Heart right ventricle (tissue), 16 donors: ENCODE data around the gene CDK9. TPM values are rescaled to one million over a fixed set of nuclear protein-coding genes. Genes with fewer than 3 reads are reported as not detected.
A peak's percentile ranks its signal among the peaks of the same experiment; 100 is the strongest.

Experiments
- ATAC-seq, 8 donors: fragments of 200-7000 bp; cut with Tn5 transposase; one replicate each; pipeline ENCODE4 v1.9.1; 2020; ENCODE audit warnings: mild to moderate bottlenecking in 8 of 8, moderate library complexity in 8 of 8, moderate number of reproducible peaks in 1 of 8
- DNase-seq, 2 donors: peaks; one replicate each; pipeline ENCODE4 v3.0.0-alpha.2; 2020
- H3K27ac ChIP-seq, 10 donors: fragments of 200-600 bp; sonication (generic) in 2 of 10; one replicate each; pipeline versions ENCODE4 v1.5.0 to v1.8.0; 2020 to 2022; ENCODE audit warnings: mild to moderate bottlenecking in 3 of 10
- H3K27me3 ChIP-seq, 7 donors: fragments of 200-600 bp; one replicate each; pipeline ENCODE4 v1.8.0; 2021 to 2022; ENCODE audit warnings: mild to moderate bottlenecking in 2 of 7
- H3K36me3 ChIP-seq, 9 donors: fragments of 200-600 bp; sonication (generic) in 1 of 9; one replicate each; pipeline versions ENCODE4 v1.5.0 to v1.8.0; 2020 to 2022; ENCODE audit warnings: mild to moderate bottlenecking in 2 of 9
- H3K4me1 ChIP-seq, 9 donors: fragments of 200-600 bp; sonication (generic) in 1 of 9; one replicate each; pipeline versions ENCODE4 v1.5.0 to v1.8.0; 2020 to 2022; ENCODE audit warnings: mild to moderate bottlenecking in 4 of 9
- H3K4me3 ChIP-seq, 10 donors: fragments of 200-600 bp; sonication (generic) in 2 of 10; one replicate each; pipeline versions ENCODE4 v1.5.0 to v1.8.0; 2020 to 2022; ENCODE audit warnings: mild to moderate bottlenecking in 7 of 10, moderate library complexity in 2 of 10
- H3K9me3 ChIP-seq, 11 donors: fragments of 200-600 bp in 10 of 11; sonication (generic) in 2 of 11; one replicate each; pipeline versions ENCODE4 v1.5.0 to v1.8.0; 2013 to 2022; ENCODE audit warnings: mild to moderate bottlenecking in 2 of 11, control low read depth in 1 of 11, moderate library complexity in 1 of 11
- WGBS, 2 donors: extraction: QIAGEN DNeasy Blood & Tissue Kit; methylation state at CpG; one replicate each; pipeline ENCODE4 v1.1.7; 2013; ENCODE audit warnings: inconsistent platforms in 1 of 2; 5-methylcytosine and 5-hydroxymethylcytosine counted together
- intact Hi-C, 10 donors: fragments of 100-400 bp; cut with DNase I; formaldehyde crosslinking; loops; one replicate each; pipeline versions ENCODE4 v1.11.1 to v1.14.2; 2022
- polyA plus RNA-seq, 2 donors: library from polyadenylated mRNA; stranded (reverse); fragments of 200-250 nt; gene quantifications; one replicate each; pipeline ENCODE4 v1.2.3, GENCODE V29; 2013
- total RNA-seq, 10 donors: library from RNA; stranded (reverse); fragmentation: NEBNext Ultra II Directional in 3 of 10; extraction: Animal tissue kit (Norgen Biotek cat#: 25700) in 3 of 10; gene quantifications; one replicate each; pipeline versions ENCODE4 v1.2.1 to v1.2.4, GENCODE V29; 2021 to 2023
- TF ChIP-seq, protein P1 (sequence below), 9 donors: fragments of 200-600 bp; sonication (generic) in 2 of 9; IDR thresholded peaks; one replicate each; pipeline versions ENCODE4 v1.5.0 to v1.8.0; 2021 to 2022; ENCODE audit warnings: antibody characterized with exemption in 9 of 9, mild to moderate bottlenecking in 5 of 9, moderate library complexity in 1 of 9
- donor health status: Arrhythmogenic right ventricular cardiomyopathy.
- donor health status: ischemic (EF 13 %, LVEDD 7.1; RV severe dilation, severe dysfunction).
- donor health status: healthy with polysubstance abuse.
- donor health status: DM: no; HTN: yes; CAD: no.
- donor health status: DM: no; HTN: no; CAD: no.
- donor health status: ischemic (EF 25% LVEDD 6.9; RV normal size, moderate dysfunction).
- donor health status: ischemic (EF 25% LVEDD 5.7; RV mildly dilated, moderate dysfunction).
- donor health status: healthy.
- donor health status: DM: yes; HTN: yes; CAD: no.
- donor health status: Ischemic cardiomyopathy.
- donor health status: ischemic (EF 35%, LVEDD 5.7; RV mildly dilated, moderate dysfunction).
- donor health status: nonischemic (EF 11% LVEDD 7.7; RV severe dilation, severe dysfunction).
- donor health status: DM: yes; HTN: yes; CAD: no.
- donor health status: PGD.
- donor health status: ischemic (EF 29% LVEDD 5.4; RV normal size, mild dysfunction).
- donor health status: nonischemic (EF 23%, LVEDD 6.1; RV moderate dilation, normal function).

Gene CDK9
- total and polyA plus RNA-seq, 12 donors = 30.9 to 59.0 (median 44.1) TPM

DNA sequence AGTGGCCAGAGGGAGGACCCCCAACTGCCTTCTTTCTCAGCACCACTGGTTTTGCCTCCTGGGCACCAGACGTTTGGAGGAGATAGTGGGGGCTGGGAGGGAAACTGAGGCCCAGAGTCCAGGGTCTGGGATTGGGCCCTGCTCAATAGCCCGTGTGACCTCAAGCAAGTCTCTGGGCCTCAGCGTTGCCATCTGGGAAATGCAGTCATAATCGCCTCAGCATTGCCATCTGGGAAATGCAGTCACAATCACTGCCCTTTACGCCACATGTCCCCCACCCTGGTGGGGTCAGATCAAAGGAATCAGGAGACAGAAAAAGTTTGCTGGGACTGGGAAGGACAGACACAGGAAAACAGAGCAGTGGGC lies 8.9 kb upstream of the CDK9 start:
- no peak for ATAC-seq
- peak overlapping the region in 6 of 10 donors; percentile 16 to 98 (median 78) for H3K27ac ChIP-seq

DNA sequence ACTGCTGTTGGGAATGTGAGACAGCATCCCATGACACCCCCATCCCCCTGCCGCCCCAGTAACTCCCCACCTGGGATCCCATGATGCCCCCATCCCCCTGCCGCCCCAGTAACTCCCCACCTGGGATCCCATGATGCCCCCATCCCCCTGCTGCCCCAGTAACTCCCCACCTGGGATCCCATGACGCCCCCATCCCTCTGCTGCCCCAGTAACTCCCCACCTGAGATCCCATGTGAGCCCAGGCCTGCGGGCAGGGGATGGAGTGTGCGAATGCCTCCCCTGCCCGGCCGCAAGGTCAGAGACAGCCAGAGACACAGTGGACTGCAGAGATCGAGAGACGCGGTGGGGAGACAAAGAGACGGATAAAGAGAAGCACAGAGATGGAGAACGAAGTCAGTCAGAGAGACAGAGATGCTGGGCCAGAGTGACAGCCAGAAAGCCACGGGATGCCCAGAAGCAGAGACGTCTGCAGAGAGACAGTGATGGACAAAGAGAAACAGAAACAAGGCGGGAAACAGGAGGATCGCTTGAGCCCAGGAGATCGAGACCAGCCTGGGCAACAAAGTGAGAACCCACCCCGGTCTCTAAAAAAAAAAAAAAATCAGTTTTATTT lies 8.4 kb upstream of the CDK9 start:
- Histone ChIP-seq H3K4me3 (peak overlapping the region; percentile 3 to 57 (median 40)), H3K9me3 (no peaks in the 10 kb centered on the region), H3K27ac (peak overlapping the region in 7 of 10 donors; percentile 74 to 98 (median 82)), H3K4me1 (peaks cover 3 to 68% (median 22%) of the 10 kb centered on the region in 9 donors), H3K27me3 (no peaks in the 10 kb centered on the region), H3K36me3 (peaks cover 0 to 18% (median 0%) of the 10 kb centered on the region in 9 donors)
- no peak for DNase-seq
- TF ChIP-seq, protein P1, sequence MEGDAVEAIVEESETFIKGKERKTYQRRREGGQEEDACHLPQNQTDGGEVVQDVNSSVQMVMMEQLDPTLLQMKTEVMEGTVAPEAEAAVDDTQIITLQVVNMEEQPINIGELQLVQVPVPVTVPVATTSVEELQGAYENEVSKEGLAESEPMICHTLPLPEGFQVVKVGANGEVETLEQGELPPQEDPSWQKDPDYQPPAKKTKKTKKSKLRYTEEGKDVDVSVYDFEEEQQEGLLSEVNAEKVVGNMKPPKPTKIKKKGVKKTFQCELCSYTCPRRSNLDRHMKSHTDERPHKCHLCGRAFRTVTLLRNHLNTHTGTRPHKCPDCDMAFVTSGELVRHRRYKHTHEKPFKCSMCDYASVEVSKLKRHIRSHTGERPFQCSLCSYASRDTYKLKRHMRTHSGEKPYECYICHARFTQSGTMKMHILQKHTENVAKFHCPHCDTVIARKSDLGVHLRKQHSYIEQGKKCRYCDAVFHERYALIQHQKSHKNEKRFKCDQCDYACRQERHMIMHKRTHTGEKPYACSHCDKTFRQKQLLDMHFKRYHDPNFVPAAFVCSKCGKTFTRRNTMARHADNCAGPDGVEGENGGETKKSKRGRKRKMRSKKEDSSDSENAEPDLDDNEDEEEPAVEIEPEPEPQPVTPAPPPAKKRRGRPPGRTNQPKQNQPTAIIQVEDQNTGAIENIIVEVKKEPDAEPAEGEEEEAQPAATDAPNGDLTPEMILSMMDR (IDR thresholded peaks at IDR 0.05) = no peak
- no peak for ATAC-seq
- intact Hi-C loops = no loop called here
- 71 to 75% methylated on average over 18 of the region's 18 CpGs for WGBS, 2 donors

More for the DNA sequence above, 8.9 kb upstream of the CDK9 start:
- no peak for DNase-seq
- intact Hi-C loops = no loop called here
- H3K27me3 ChIP-seq = no peaks in the 10 kb centered on the region
- H3K36me3 ChIP-seq = peaks cover 0 to 18% (median 0%) of the 10 kb centered on the region in 9 donors
- no peaks in the 10 kb centered on the region for H3K9me3 ChIP-seq
- H3K4me1 ChIP-seq = peaks cover 3 to 63% (median 22%) of the 10 kb centered on the region in 9 donors
- TF ChIP-seq, protein P1 (IDR thresholded peaks at IDR 0.05) = no peak
- H3K4me3 ChIP-seq = peak overlapping the region in 9 of 10 donors; percentile 16 to 57 (median 43)
- 66 to 69% methylated on average over 5 of the region's 5 CpGs for WGBS, 2 donors

DNA sequence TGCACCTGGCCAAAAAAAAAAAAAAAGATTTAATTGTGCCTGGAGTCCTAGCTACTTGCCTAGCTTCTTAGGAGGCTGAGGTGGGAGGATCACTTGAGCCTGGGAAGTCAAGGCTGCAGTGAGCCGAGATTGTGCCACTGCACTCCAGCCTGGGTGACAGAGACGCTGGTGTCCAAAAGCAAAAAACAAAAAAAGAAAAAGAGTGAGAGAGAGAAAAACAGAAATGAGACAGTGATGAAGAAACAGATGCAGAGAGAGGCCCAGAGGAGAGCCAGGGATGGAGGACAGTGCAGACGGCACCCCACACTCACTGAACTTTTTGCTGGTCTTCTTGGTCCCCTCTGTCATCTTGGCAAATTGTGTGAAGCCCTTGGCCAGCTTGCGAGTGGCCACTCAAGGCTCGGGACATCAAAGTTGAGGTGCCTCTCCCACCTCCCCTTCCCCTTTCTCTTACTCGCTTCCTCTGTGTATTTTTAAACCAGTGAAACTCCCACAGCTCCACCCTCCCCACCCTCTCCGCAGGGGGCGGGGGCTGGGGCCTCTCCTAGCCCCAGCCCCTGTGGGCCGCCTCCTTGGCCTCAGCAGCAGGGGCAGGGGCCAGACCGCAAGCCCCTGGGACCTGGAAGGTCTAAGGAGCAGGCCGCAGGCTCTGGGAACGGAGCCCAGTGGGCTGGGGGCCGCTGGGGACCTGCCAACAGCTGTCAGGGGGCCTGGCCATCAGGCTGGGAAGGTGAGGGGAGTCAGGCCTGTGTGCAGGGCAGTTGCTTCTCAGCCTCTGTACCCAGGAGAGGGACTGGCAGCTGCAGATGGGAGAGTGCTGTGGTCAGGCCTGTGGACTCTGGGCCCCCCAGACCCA lies 7.3 kb upstream of the CDK9 start, which contains the start of gene SH2D3C:
Gene SH2D3C (minus strand): TSS at position 387 of the 856 bp plus-strand sequence. CDS start 39 bp downstream, at position 348.
- ATAC-seq (peak; percentile 63 to 83 (median 78)), DNase-seq (peak; percentile 71 to 77)
- intact Hi-C loops = no loop called here
- Histone ChIP-seq H3K27ac (peak within 1 kb of the TSS; percentile 50 to 98 (median 78)), H3K27me3 (no peaks in the 10 kb centered on the region), H3K4me1 (peaks cover 3 to 73% (median 30%) of the 10 kb centered on the region in 9 donors), H3K4me3 (peak within 1 kb of the TSS; percentile 3 to 57 (median 40)), H3K9me3 (no peaks in the 10 kb centered on the region), H3K36me3 (peaks cover 0 to 12% (median 0%) of the 10 kb centered on the region in 9 donors)
- WGBS, 2 donors = 36 to 42% methylated on average over 13 of the region's 13 CpGs
- TF ChIP-seq, protein P1 (IDR thresholded peaks at IDR 0.05) = no peak
